Sigmoid colon (tissue), 4 donors: ENCODE measurements around the gene LIMK1.

Experiments used
- CTCF ChIP-seq, 4 experiments: fragments of 450-650 bp in 3 of 4; fragments of 200-600 bp in 1 of 4; IDR thresholded peaks; one replicate each; pipeline ENCODE4 v1.5.1; 2016 to 2019; ENCODE audit warnings: antibody characterized with exemption in 4 of 4, mild to moderate bottlenecking in 3 of 4, moderate library complexity in 2 of 4
- EP300 ChIP-seq, 4 donors: sonication (generic); formaldehyde crosslinking; IDR thresholded peaks; one replicate each; pipeline ENCODE4 v1.6.1; 2017; ENCODE audit warnings: antibody characterized with exemption in 4 of 4

- TF ChIP-seq CTCF (IDR thresholded peaks at IDR 0.05): no peak
- TF ChIP-seq EP300 (IDR thresholded peaks at IDR 0.05): no peak
Observed at GRCh38 chr7:74129887-74130286, 46.3 kb downstream of the LIMK1 start.
